T-cell (primary cell): Measurements from ENCODE around the gene TTC33. TPM values are rescaled to one million over a fixed set of nuclear protein-coding genes. Genes with fewer than 3 reads are reported as not detected.
A peak's percentile ranks its signal among the peaks of the same experiment; 100 is the strongest.
"Not testable (repeated sequence)": the region's sequence is repeated elsewhere in the genome, so short reads cannot be mapped to it uniquely, and the experiment has no call there.

Experiments
- ATAC-seq, 4 experiments: fragments of 200-7000 bp in 3 of 4; fragments of 150-1000 bp in 1 of 4; cut with Tn5 transposase; replicated peaks in 1 of 4; 1 replicate in 3 of 4; 2 replicates in 1 of 4; pipeline ENCODE4 v1.10.0; 2021; ENCODE audit warnings: moderate library complexity in 3 of 4, mild to moderate bottlenecking in 2 of 4, moderate number of reproducible peaks in 1 of 4
- CTCF ChIA-PET, 2 donors: fragments of 300-600 bp; sonication (Branson Sonifier 250); formaldehyde crosslinking; loops; one replicate each; lab custom pipeline; 2022; ENCODE audit warnings: antibody characterized with exemption in 2 of 2; lab: Charles Lee
- POLR2A ChIA-PET, 2 donors: fragments of 300-600 bp; sonication (Branson Sonifier 250); formaldehyde crosslinking; loops; one replicate each; lab custom pipeline; 2022; ENCODE audit warnings: antibody characterized with exemption in 2 of 2; lab: Charles Lee
- DNase-seq, 35 experiments: peaks; one replicate each; pipeline versions ENCODE4 v3.0.0 to v3.0.0-alpha.2; 2013 to 2023
- H3K27ac ChIP-seq: one replicate; pipeline ENCODE4 v1.5.1; 2013; ENCODE audit warnings: low read length
- H3K27me3 ChIP-seq, 2 experiments: replicated peaks in 1 of 2; 1 replicate in 1 of 2; 2 replicates in 1 of 2; pipeline versions ENCODE4 v1.6.1 to v1.7.0; 2013; ENCODE audit warnings: low read length in 1 of 2, mixed read lengths in 1 of 2; ENCODE audit not compliant: control insufficient read depth in 2 of 2, insufficient read depth in 2 of 2; ENCODE audit errors: extremely low read depth in 1 of 2
- H3K36me3 ChIP-seq, 2 donors: 1 replicate in 1 of 2; 2 replicates in 1 of 2; pipeline versions ENCODE4 v1.6.1 to v1.7.0; 2013; ENCODE audit warnings: low read length in 1 of 2; ENCODE audit not compliant: control insufficient read depth in 2 of 2, insufficient read depth in 1 of 2; ENCODE audit errors: extremely low read depth in 1 of 2
- H3K4me1 ChIP-seq, 2 experiments: 1 replicate in 1 of 2; 2 replicates in 1 of 2; pipeline versions ENCODE4 v1.6.1 to v1.7.0; 2013; ENCODE audit warnings: low read length in 2 of 2, mixed read lengths in 1 of 2; ENCODE audit not compliant: insufficient read depth in 2 of 2, control insufficient read depth in 1 of 2; ENCODE audit errors: extremely low read depth in 1 of 2
- H3K4me3 ChIP-seq, 2 donors: 1 replicate in 1 of 2; 2 replicates in 1 of 2; pipeline versions ENCODE4 v1.5.1 to v1.7.0; 2013; ENCODE audit warnings: mild to moderate bottlenecking in 2 of 2, low read length in 1 of 2, moderate library complexity in 1 of 2; ENCODE audit not compliant: control insufficient read depth in 1 of 2; ENCODE audit errors: extremely low read depth in 1 of 2
- H3K9me3 ChIP-seq: 2 replicates; pipeline ENCODE4 v1.7.0; 2013
- H3K27ac Mint-ChIP-seq, 2 donors: one replicate each; pipeline ENCODE4 v1.8.0; 2020 to 2021; ENCODE audit warnings: mild to moderate bottlenecking in 2 of 2, mixed read lengths in 2 of 2
- H3K27me3 Mint-ChIP-seq, 2 donors: one replicate each; pipeline ENCODE4 v1.8.0; 2021 to 2022; ENCODE audit warnings: mixed read lengths in 2 of 2
- H3K36me3 Mint-ChIP-seq: one replicate; pipeline ENCODE4 v1.8.0; 2021; ENCODE audit warnings: mixed read lengths
- H3K4me1 Mint-ChIP-seq, 3 donors: one replicate each; pipeline ENCODE4 v1.8.0; 2020 to 2022; ENCODE audit warnings: mixed read lengths in 3 of 3, mild to moderate bottlenecking in 1 of 3
- H3K4me3 Mint-ChIP-seq, 3 donors: one replicate each; pipeline ENCODE4 v1.8.0; 2020 to 2022; ENCODE audit warnings: mild to moderate bottlenecking in 3 of 3, mixed read lengths in 3 of 3, moderate library complexity in 3 of 3
- H3K9me3 Mint-ChIP-seq, 3 donors: one replicate each; pipeline ENCODE4 v1.8.0; 2020 to 2022; ENCODE audit warnings: mixed read lengths in 3 of 3
- WGBS: methylation state at CpG from one replicate; pipeline ENCODE4 v1.1.5; 2013; ENCODE audit warnings: missing lambda C conversion rate; ENCODE audit not compliant: insufficient coverage; 5-methylcytosine and 5-hydroxymethylcytosine counted together
- total RNA-seq, 35 experiments: library from RNA in 6 of 35; stranded (reverse) in 6 of 35; fragments of 120-200 nt in 1 of 35; gene quantifications; one replicate each; pipeline versions ENCODE4 v1.2.1 to v1.2.4 and lab custom pipeline; 2013 to 2026

TTC33 gene
- total RNA-seq, 5 donors from 2014 or later (not counting 1 experiment from before 2014, with no cell fraction given), result 8.3 to 15.4 (median 13.6) TPM

- Histone ChIP-seq H3K27me3 (no peaks in the 10 kb centered on the region), H3K4me1 (no peaks in the 10 kb centered on the region), H3K4me3 (no peak overlapping the region), H3K27ac (no peak overlapping the region), H3K36me3 (peaks cover 8 to 19% of the 10 kb centered on the region in 2 donors), H3K9me3 (no peaks in the 10 kb centered on the region)
- POLR2A ChIA-PET, result no interaction called here
- CTCF ChIA-PET, result interaction anchor here in 1 of 2 donors (0.7 to 1.1 kb wide), 2 partner anchors 13 to 18 kb away, joined by 4 read pairs; no protein-coding TSS in a partner anchor
- Mint-ChIP-seq H3K9me3 (peaks cover 0 to 7% (median 0%) of the 10 kb centered on the region in 3 donors), H3K4me1 (peaks cover 5 to 12% (median 6%) of the 10 kb centered on the region in 3 donors), H3K4me3 (no peak overlapping the region), H3K36me3 (peaks cover 57% of the 10 kb centered on the region), H3K27me3 (no peaks in the 10 kb centered on the region), H3K27ac (no peak overlapping the region)
- no peak for ATAC-seq
- DNase-seq, result no peak
These were observed 38.5 kb downstream of the TTC33 start for GRCh38 chr5:40717281-40717680.

GRCh38 chr5:40716590-40716989 lies 39.2 kb downstream of the TTC33 start:
- Histone ChIP-seq H3K27me3 (no peaks in the 10 kb centered on the region), H3K9me3 (no peaks in the 10 kb centered on the region), H3K4me1 (no peaks in the 10 kb centered on the region), H3K27ac (no peak overlapping the region), H3K4me3 (no peak overlapping the region), H3K36me3 (peaks cover 4 to 19% of the 10 kb centered on the region in 2 donors)
- Mint-ChIP-seq H3K9me3 (peaks cover 0 to 3% (median 0%) of the 10 kb centered on the region in 3 donors), H3K27me3 (no peaks in the 10 kb centered on the region), H3K36me3 (peaks cover 59% of the 10 kb centered on the region), H3K27ac (no peak overlapping the region), H3K4me3 (no peak overlapping the region), H3K4me1 (peaks cover 5 to 12% (median 6%) of the 10 kb centered on the region in 3 donors)
- ChIA-PET CTCF (interaction anchor here in 1 of 2 donors (1.1 kb wide), 1 partner anchor 19 kb away, joined by 4 read pairs; no protein-coding TSS in a partner anchor), POLR2A (no interaction called here)
- DNase-seq (no peak), ATAC-seq (no peak)
- WGBS, result no CpG with 5 or more reads among the region's 2 CpGs

- ATAC-seq, result no peak
- WGBS, result 67% methylated on average over 2 of the region's 2 CpGs
- Histone ChIP-seq H3K4me3 (no peak overlapping the region), H3K4me1 (no peaks in the 10 kb centered on the region), H3K36me3 (peaks cover 4 to 15% of the 10 kb centered on the region in 2 donors), H3K9me3 (no peaks in the 10 kb centered on the region), H3K27me3 (no peaks in the 10 kb centered on the region), H3K27ac (no peak overlapping the region)
- no peak overlapping the region for H3K27ac Mint-ChIP-seq
- no peaks in the 10 kb centered on the region for H3K27me3 Mint-ChIP-seq
- peak in 1 of 35 experiments; percentile 32 for DNase-seq
- CTCF ChIA-PET, result interaction anchor here (1.1 to 2.6 kb wide), 2 partner anchors 20 to 767 kb away, joined by 4 to 8 read pairs; no protein-coding TSS in a partner anchor
- POLR2A ChIA-PET, result no interaction called here
- H3K4me3 Mint-ChIP-seq, result no peak overlapping the region
- H3K9me3 Mint-ChIP-seq, result no peaks in the 10 kb centered on the region
- H3K36me3 Mint-ChIP-seq, result peaks cover 59% of the 10 kb centered on the region
- H3K4me1 Mint-ChIP-seq, result peaks cover 5 to 10% (median 6%) of the 10 kb centered on the region in 3 donors
These were observed 39.8 kb downstream of the TTC33 start for GRCh38 chr5:40716000-40716399.

- Histone ChIP-seq H3K9me3 (no peaks in the 10 kb centered on the region), H3K36me3 (peaks cover 0 to 9% of the 10 kb centered on the region in 2 donors), H3K4me3 (no peak overlapping the region), H3K27me3 (no peaks in the 10 kb centered on the region), H3K4me1 (no peaks in the 10 kb centered on the region), H3K27ac (no peak overlapping the region)
- H3K4me1 Mint-ChIP-seq, result peaks cover 5 to 10% (median 6%) of the 10 kb centered on the region in 3 donors
- no peaks in the 10 kb centered on the region for H3K27me3 Mint-ChIP-seq
- DNase-seq, result no peak
- H3K27ac Mint-ChIP-seq, result no peak overlapping the region
- H3K36me3 Mint-ChIP-seq, result peaks cover 57% of the 10 kb centered on the region
- ChIA-PET POLR2A (interaction anchor here in 1 of 2 donors (0.6 kb wide), 1 partner anchor 12 kb away, joined by 6 read pairs; no protein-coding TSS in a partner anchor), CTCF (interaction anchor here in 1 of 2 donors (1.2 to 2.6 kb wide), 3 partner anchors 11 to 765 kb away, joined by 3 to 8 read pairs (median 3); no protein-coding TSS in a partner anchor)
- H3K4me3 Mint-ChIP-seq, result no peak overlapping the region
- H3K9me3 Mint-ChIP-seq, result no peaks in the 10 kb centered on the region
- no peak for ATAC-seq
These were observed 41.8 kb downstream of the TTC33 start for GRCh38 chr5:40714001-40714400.

GRCh38 chr5:40710575-40710974 lies 45.2 kb downstream of the TTC33 start:
- CTCF ChIA-PET, DNase-seq, H3K27me3 Mint-ChIP-seq, H3K36me3 ChIP-seq, H3K4me3 ChIP-seq, H3K4me1 Mint-ChIP-seq, H3K27ac ChIP-seq, ATAC-seq, POLR2A ChIA-PET, H3K9me3 ChIP-seq, H3K4me3 Mint-ChIP-seq, H3K27me3 ChIP-seq, H3K27ac Mint-ChIP-seq, H3K4me1 ChIP-seq: not testable (repeated sequence)
- H3K36me3 Mint-ChIP-seq, result peaks cover 63% of the 10 kb centered on the region
- peaks cover 5 to 20% (median 11%) of the 10 kb centered on the region in 3 donors for H3K9me3 Mint-ChIP-seq

- H3K9me3 Mint-ChIP-seq, result peaks cover 32 to 65% (median 46%) of the 10 kb centered on the region in 3 donors
- not testable (repeated sequence) for H3K27ac ChIP-seq
These were observed 50.3 kb downstream of the TTC33 start for GRCh38 chr5:40705484-40705883.

More at GRCh38 chr5:40705484-40705883, 50.3 kb downstream of the TTC33 start:
- H3K4me1 Mint-ChIP-seq, H3K4me1 ChIP-seq, H3K27me3 Mint-ChIP-seq, H3K4me3 ChIP-seq, H3K27me3 ChIP-seq, H3K9me3 ChIP-seq, H3K4me3 Mint-ChIP-seq, H3K27ac Mint-ChIP-seq, DNase-seq, H3K36me3 ChIP-seq, ATAC-seq: not testable (repeated sequence)
- WGBS, result no CpG with 5 or more reads among the region's 1 CpG
- H3K36me3 Mint-ChIP-seq, result peaks cover 86% of the 10 kb centered on the region
- ChIA-PET POLR2A (interaction anchor here in 1 of 2 donors (1.0 kb wide), 1 partner anchor 22 kb away, joined by 3 read pairs; no protein-coding TSS in a partner anchor), CTCF (interaction anchor here in 1 of 2 donors (0.8 kb wide), 1 partner anchor 757 kb away, joined by 3 read pairs; no protein-coding TSS in a partner anchor)
